Activated CD4-positive, alpha-beta T cell treated with anti-CD3 and anti-CD28 coated beads, Interleukin-2, amount 50 U/mL, for 4 hours (primary cell): Measurements from ENCODE around the gene KRT17.
"Not testable (repeated sequence)": the region's sequence is repeated elsewhere in the genome, so short reads cannot be mapped to it uniquely, and the experiment has no call there.

Source experiments
- DNase-seq, 2 experiments: peaks; one replicate each; pipeline ENCODE4 v3.0.0-alpha.2; 2020

Gene KRT17

GRCh38 chr17:41619036-41619926 lies 5.1 kb downstream of the KRT17 start:
- DNase-seq = no peak

- no peak for DNase-seq
These were observed 5.9 kb downstream of the KRT17 start for GRCh38 chr17:41618341-41619035.

- DNase-seq = no peak
These were observed 6.7 kb downstream of the KRT17 start for GRCh38 chr17:41617698-41618097.

GRCh38 chr17:41617136-41617535 lies 7.2 kb downstream of the KRT17 start:
- no peak for DNase-seq

- not testable (repeated sequence) for DNase-seq
These were observed 7.9 kb downstream of the KRT17 start for GRCh38 chr17:41616486-41616885.

GRCh38 chr17:41615454-41615853 lies 8.9 kb downstream of the KRT17 start:
- no peak for DNase-seq

GRCh38 chr17:41614767-41615166 lies 9.6 kb downstream of the KRT17 start:
- not testable (repeated sequence) for DNase-seq

- no peak for DNase-seq
These were observed 10.3 kb downstream of the KRT17 start for GRCh38 chr17:41614098-41614497.

GRCh38 chr17:41613277-41614082 lies 10.9 kb downstream of the KRT17 start:
- DNase-seq = no peak

GRCh38 chr17:41612376-41613160 lies 11.8 kb downstream of the KRT17 start, which contains the start of gene KRT16:
TSS of gene KRT16 (minus strand) at chr17:41612767. CDS start at chr17:41612688, 79 bp downstream.
- not testable (repeated sequence) for DNase-seq

- DNase-seq = no peak
These were observed 13.3 kb downstream of the KRT17 start for GRCh38 chr17:41610965-41611640.

- not testable (repeated sequence) for DNase-seq
These were observed 14.3 kb downstream of the KRT17 start for GRCh38 chr17:41610061-41610517.

GRCh38 chr17:41606930-41607329 lies 17.4 kb downstream of the KRT17 start:
- DNase-seq = not testable (repeated sequence)

- no peak for DNase-seq
These were observed 21.9 kb downstream of the KRT17 start for GRCh38 chr17:41602524-41602923.

GRCh38 chr17:41600318-41600717 lies 24.1 kb downstream of the KRT17 start:
- no peak for DNase-seq

GRCh38 chr17:41599680-41600079 lies 24.7 kb downstream of the KRT17 start:
- no peak for DNase-seq

GRCh38 chr17:41595585-41595984 lies 28.8 kb downstream of the KRT17 start:
- no peak for DNase-seq

GRCh38 chr17:41594363-41594915 lies 29.9 kb downstream of the KRT17 start:
- no peak for DNase-seq

- no peak for DNase-seq
These were observed 30.9 kb downstream of the KRT17 start for GRCh38 chr17:41593306-41593981.

- DNase-seq = no peak
These were observed 31.6 kb downstream of the KRT17 start for GRCh38 chr17:41592601-41593305.
